D721Med (cell line): ENCODE data around the gene KLHL17.

Source experiments
- DNase-seq: peaks from one replicate; pipeline ENCODE4 v3.0.0; 2011; ENCODE audit warnings: low spot score; ENCODE audit not compliant: insufficient read length
- FAIRE-seq: peaks from 2 replicates; lab custom pipeline; 2011; peaks lifted over from hg19 to GRCh38; lab: Jason Lieb, UNC
- TF ChIP-seq, protein P1 (sequence below): IDR thresholded peaks from 2 replicates; pipeline ENCODE4 v1.5.1; 2012; ENCODE audit warnings: mild to moderate bottlenecking, control low read depth; ENCODE audit not compliant: insufficient read depth; ENCODE audit errors: missing control alignments

Gene KLHL17

GRCh38 chr1:999725-1000356, 39.5 kb downstream of the KLHL17 start, which contains the start of gene HES4:
TSS of gene HES4 (minus strand) at chr1:1000097. CDS start at chr1:999973, 124 bp downstream.
- FAIRE-seq (no peak), DNase-seq (no peak)
- TF ChIP-seq, protein P1, sequence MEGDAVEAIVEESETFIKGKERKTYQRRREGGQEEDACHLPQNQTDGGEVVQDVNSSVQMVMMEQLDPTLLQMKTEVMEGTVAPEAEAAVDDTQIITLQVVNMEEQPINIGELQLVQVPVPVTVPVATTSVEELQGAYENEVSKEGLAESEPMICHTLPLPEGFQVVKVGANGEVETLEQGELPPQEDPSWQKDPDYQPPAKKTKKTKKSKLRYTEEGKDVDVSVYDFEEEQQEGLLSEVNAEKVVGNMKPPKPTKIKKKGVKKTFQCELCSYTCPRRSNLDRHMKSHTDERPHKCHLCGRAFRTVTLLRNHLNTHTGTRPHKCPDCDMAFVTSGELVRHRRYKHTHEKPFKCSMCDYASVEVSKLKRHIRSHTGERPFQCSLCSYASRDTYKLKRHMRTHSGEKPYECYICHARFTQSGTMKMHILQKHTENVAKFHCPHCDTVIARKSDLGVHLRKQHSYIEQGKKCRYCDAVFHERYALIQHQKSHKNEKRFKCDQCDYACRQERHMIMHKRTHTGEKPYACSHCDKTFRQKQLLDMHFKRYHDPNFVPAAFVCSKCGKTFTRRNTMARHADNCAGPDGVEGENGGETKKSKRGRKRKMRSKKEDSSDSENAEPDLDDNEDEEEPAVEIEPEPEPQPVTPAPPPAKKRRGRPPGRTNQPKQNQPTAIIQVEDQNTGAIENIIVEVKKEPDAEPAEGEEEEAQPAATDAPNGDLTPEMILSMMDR, result no peak

GRCh38 chr1:1000357-1001056, 40.1 kb downstream of the KLHL17 start:
- TF ChIP-seq, protein P1, result no peak
- FAIRE-seq (no peak), DNase-seq (peak; percentile 73)

DNA sequence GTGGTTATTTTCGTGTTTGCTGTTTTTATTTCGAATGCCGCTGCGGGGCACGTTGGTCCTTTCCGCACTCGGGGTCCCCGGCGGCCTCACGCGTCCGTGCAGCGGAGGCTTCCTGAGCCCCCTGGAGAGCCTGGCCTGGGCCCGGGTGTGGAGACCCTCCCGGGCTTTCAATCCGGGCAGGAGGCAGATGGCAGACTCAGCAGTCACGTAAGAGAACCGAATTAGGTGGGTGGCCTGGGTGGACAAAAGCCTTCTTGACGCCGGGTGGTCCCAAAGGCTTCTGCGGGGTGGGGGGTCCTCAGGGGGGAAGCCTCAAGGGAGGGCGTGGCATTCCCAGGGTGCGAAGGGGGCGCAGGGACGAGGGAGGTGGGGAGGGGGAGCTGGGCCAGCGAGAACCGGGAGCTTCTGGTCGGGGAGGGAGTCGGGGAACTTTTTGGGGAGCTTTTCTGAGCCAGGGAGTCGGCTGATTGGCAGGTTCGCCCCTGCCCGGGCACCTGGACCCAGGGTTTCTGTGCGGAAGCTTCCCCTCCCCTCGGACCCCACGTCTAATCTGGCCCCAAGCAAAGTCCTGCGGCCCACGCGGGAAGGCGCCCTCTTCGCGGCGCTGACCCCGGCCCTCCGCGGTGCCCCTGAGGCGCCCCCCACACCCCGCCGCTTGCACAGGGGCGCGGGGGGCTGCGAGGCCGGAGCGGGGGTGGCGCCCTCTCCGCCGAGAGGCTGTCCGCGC, 40.8 kb downstream of the KLHL17 start:
- TF ChIP-seq, protein P1, result no peak
- FAIRE-seq (no peak), DNase-seq (no peak)

DNA sequence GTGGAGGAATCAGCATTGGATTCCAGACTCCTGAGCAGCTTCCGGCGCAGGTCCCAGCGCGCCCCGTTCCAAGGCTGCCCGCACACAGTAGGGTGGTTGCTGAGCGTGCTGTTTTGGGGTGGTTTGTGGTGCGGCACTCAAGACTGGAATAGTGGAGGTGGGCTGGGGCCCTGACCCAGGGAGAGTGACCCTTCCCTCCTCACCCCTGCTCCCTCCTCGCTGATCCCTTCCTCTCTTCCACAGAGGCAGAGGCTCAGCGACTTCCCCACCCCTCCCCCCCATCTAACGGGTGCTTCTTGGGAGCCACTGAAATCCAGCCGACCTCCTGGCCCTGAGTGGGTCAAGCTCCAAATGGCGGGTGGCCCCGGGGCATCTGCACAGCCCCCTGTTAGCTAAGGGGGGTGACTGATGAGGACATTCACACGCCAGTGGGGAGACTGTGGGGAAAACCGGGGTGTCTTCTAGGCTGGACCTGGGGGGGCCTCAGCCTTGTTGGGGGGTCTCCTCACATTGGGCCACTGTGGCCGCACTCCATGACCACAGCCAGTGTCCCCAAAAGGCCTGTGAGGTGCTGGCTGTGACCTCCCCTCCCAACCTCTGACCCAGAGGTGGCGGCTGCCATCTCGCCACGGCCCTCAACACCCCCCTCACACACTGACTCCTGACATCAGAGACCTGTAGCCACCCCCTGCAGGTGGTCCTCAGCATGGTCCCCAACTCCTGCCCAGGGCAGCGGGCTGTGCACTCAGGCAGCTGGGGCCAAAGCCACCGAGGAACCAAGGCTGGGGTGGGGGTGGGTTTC, 43.4 kb downstream of the KLHL17 start:
- no peak for FAIRE-seq
- TF ChIP-seq, protein P1, result no peak
- DNase-seq, result no peak

- no peak for DNase-seq
- TF ChIP-seq, protein P1, result no peak
- FAIRE-seq, result no peak
Measured at GRCh38 chr1:1004420-1004779, 44.0 kb downstream of the KLHL17 start.

DNA sequence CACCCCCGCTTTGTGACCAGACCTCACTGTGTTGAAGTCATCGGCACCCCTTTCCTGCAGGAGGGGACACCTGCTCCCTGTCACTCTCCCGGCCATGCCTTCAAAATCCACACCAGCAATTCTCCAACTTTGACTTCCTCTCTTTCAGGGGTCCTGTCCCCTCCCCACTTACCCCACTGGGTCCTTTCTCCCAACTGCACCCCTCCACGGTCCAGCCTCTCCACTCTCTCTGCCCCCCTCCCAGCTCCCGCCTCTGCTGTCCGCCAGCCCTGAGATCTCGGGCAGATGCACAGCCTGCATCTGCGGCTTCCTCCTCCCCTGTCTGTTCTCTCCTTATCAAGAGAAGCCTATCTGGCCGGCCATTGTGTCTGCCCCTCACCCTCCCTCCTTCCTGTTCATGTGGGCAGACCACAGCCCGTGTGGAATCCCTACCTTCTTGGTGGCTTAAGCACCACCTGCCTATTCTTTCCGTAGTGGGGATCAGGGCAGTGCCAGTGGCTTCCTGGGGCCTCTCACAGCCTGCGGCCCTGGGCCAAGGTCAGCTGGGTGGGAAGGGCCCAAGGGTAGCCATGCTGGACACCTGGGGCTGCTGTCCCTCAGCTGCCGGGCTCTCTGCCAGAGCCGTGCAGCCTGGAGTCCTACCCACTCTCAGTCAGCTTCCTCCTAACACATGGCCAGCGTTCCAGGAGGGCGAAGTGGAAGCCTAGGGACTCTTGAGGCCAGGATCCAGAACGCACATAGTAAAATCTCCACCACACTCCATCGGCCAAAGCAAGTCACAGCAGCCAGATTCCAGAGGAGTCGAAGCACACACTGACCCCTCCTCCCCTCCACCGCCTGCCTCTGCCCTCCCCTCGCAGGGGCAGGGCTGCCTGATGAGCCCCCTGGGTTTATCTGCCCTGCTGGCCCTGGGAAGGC, 44.7 kb downstream of the KLHL17 start:
- TF ChIP-seq, protein P1, result no peak
- no peak for FAIRE-seq
- DNase-seq, result no peak
